IPS-20b (cell line): ENCODE results near the gene PLXNA4.

Experiments used
- H3K27ac ChIP-seq: one replicate; pipeline ENCODE4 v1.5.1; 2013; ENCODE audit warnings: low read length
- H3K27me3 ChIP-seq: 2 replicates; pipeline ENCODE4 v1.6.1; 2013; ENCODE audit warnings: mild to moderate bottlenecking, low read length, inconsistent platforms; ENCODE audit not compliant: insufficient read depth
- H3K36me3 ChIP-seq: 2 replicates; pipeline ENCODE4 v1.6.1; 2013; ENCODE audit warnings: low read depth, mild to moderate bottlenecking, inconsistent platforms, low read length, moderate library complexity; ENCODE audit not compliant: insufficient read depth
- H3K4me1 ChIP-seq: 2 replicates; pipeline ENCODE4 v1.6.1; 2013; ENCODE audit warnings: mild to moderate bottlenecking, control low read depth, inconsistent platforms, low read length, moderate library complexity; ENCODE audit not compliant: insufficient read depth
- H3K4me3 ChIP-seq: 2 replicates; pipeline ENCODE4 v1.5.1; 2013; ENCODE audit warnings: mild to moderate bottlenecking, low read length, inconsistent platforms
- H3K9ac ChIP-seq: 2 replicates; pipeline ENCODE4 v1.6.1; 2013; ENCODE audit warnings: low read depth, mild to moderate bottlenecking, inconsistent platforms, low read length, moderate library complexity
- H3K9me3 ChIP-seq: 2 replicates; pipeline ENCODE4 v1.6.1; 2013; ENCODE audit warnings: mild to moderate bottlenecking, low read depth, low read length, inconsistent platforms; ENCODE audit not compliant: insufficient read depth

Gene PLXNA4

GRCh38 chr7:132279718-132280117, 296.6 kb downstream of the PLXNA4 start:
- Histone ChIP-seq H3K36me3 (no peaks in the 10 kb centered on the region), H3K9me3 (no peaks in the 10 kb centered on the region), H3K4me3 (no peak overlapping the region), H3K27ac (no peak overlapping the region), H3K27me3 (no peaks in the 10 kb centered on the region), H3K9ac (no peak overlapping the region), H3K4me1 (peaks cover 9% of the 10 kb centered on the region; the same call in 1 of the 2 replicates)

- H3K27me3 ChIP-seq: 0 out of 2 replicates have a peak, but pooled peaks cover 4% of the 10 kb centered on the region
- H3K27ac ChIP-seq: no peak overlapping the region
- no peak overlapping the region for H3K4me3 ChIP-seq
- H3K9me3 ChIP-seq: no peaks in the 10 kb centered on the region
- no peaks in the 10 kb centered on the region for H3K36me3 ChIP-seq
- no peak overlapping the region for H3K9ac ChIP-seq
- peaks cover 9% of the 10 kb centered on the region; the same call in 1 of the 2 replicates for H3K4me1 ChIP-seq
Observed at GRCh38 chr7:132276976-132277725, 299.1 kb downstream of the PLXNA4 start.

GRCh38 chr7:132276234-132276630, 300.0 kb downstream of the PLXNA4 start:
- no peak overlapping the region for H3K4me3 ChIP-seq
- H3K27me3 ChIP-seq: peaks cover 10% of the 10 kb centered on the region; the same call in 1 of the 2 replicates
- H3K4me1 ChIP-seq: peaks cover 9% of the 10 kb centered on the region; the same call in 1 of the 2 replicates
- no peaks in the 10 kb centered on the region for H3K36me3 ChIP-seq
- no peak overlapping the region for H3K9ac ChIP-seq
- no peak overlapping the region for H3K27ac ChIP-seq
- no peaks in the 10 kb centered on the region for H3K9me3 ChIP-seq

GRCh38 chr7:132275416-132276233, 300.6 kb downstream of the PLXNA4 start:
- H3K27me3 ChIP-seq: peaks cover 10% of the 10 kb centered on the region; the same call in 1 of the 2 replicates
- peaks cover 9% of the 10 kb centered on the region; the same call in 1 of the 2 replicates for H3K4me1 ChIP-seq
- H3K27ac ChIP-seq: no peak overlapping the region
- no peak overlapping the region for H3K9ac ChIP-seq
- H3K4me3 ChIP-seq: no peak overlapping the region
- H3K36me3 ChIP-seq: no peaks in the 10 kb centered on the region
- H3K9me3 ChIP-seq: no peaks in the 10 kb centered on the region

GRCh38 chr7:132272763-132273371, 303.4 kb downstream of the PLXNA4 start:
- H3K4me1 ChIP-seq: peaks cover 9% of the 10 kb centered on the region; the same call in 1 of the 2 replicates
- no peaks in the 10 kb centered on the region for H3K36me3 ChIP-seq
- H3K27ac ChIP-seq: no peak overlapping the region
- H3K9me3 ChIP-seq: no peaks in the 10 kb centered on the region
- no peak overlapping the region for H3K9ac ChIP-seq
- peaks cover 10% of the 10 kb centered on the region; the same call in 1 of the 2 replicates for H3K27me3 ChIP-seq
- H3K4me3 ChIP-seq: no peak overlapping the region

- Histone ChIP-seq H3K9ac (no peak overlapping the region), H3K27me3 (peaks cover 10% of the 10 kb centered on the region; the same call in 1 of the 2 replicates), H3K4me3 (no peak overlapping the region)
Observed at GRCh38 chr7:132270517-132270916, 305.8 kb downstream of the PLXNA4 start.

GRCh38 chr7:132269718-132270117, 306.6 kb downstream of the PLXNA4 start:
- H3K36me3 ChIP-seq: no peaks in the 10 kb centered on the region

More at GRCh38 chr7:132270517-132270916, 305.8 kb downstream of the PLXNA4 start:
- H3K9me3 ChIP-seq: no peaks in the 10 kb centered on the region
- H3K27ac ChIP-seq: no peak overlapping the region
- no peaks in the 10 kb centered on the region for H3K36me3 ChIP-seq
- H3K4me1 ChIP-seq: peaks cover 4% of the 10 kb centered on the region; the same call in 1 of the 2 replicates

GRCh38 chr7:132263151-132263550, 313.1 kb downstream of the PLXNA4 start:
- no peaks in the 10 kb centered on the region for H3K4me1 ChIP-seq
- no peak overlapping the region for H3K27ac ChIP-seq
- no peaks in the 10 kb centered on the region for H3K9me3 ChIP-seq
- H3K27me3 ChIP-seq: no peaks in the 10 kb centered on the region; the same call in 1 of the 2 replicates
- no peaks in the 10 kb centered on the region for H3K36me3 ChIP-seq
- no peak overlapping the region for H3K4me3 ChIP-seq
- no peak overlapping the region for H3K9ac ChIP-seq

More at GRCh38 chr7:132269718-132270117, 306.6 kb downstream of the PLXNA4 start:
- Histone ChIP-seq H3K4me3 (no peak overlapping the region), H3K27ac (no peak overlapping the region), H3K27me3 (peaks cover 10% of the 10 kb centered on the region; the same call in 1 of the 2 replicates), H3K9ac (no peak overlapping the region), H3K4me1 (no peaks in the 10 kb centered on the region), H3K9me3 (no peaks in the 10 kb centered on the region)

- no peaks in the 10 kb centered on the region for H3K4me1 ChIP-seq
- H3K4me3 ChIP-seq: no peak overlapping the region
- no peaks in the 10 kb centered on the region for H3K9me3 ChIP-seq
- H3K27ac ChIP-seq: no peak overlapping the region
- H3K36me3 ChIP-seq: no peaks in the 10 kb centered on the region
- H3K9ac ChIP-seq: no peak overlapping the region
- H3K27me3 ChIP-seq: no peaks in the 10 kb centered on the region; the same call in 1 of the 2 replicates
Observed at GRCh38 chr7:132262160-132262470, 314.2 kb downstream of the PLXNA4 start.

GRCh38 chr7:132261327-132262159, 314.7 kb downstream of the PLXNA4 start:
- H3K27ac ChIP-seq: no peak overlapping the region
- no peak overlapping the region for H3K9ac ChIP-seq
- no peaks in the 10 kb centered on the region for H3K4me1 ChIP-seq
- no peaks in the 10 kb centered on the region for H3K9me3 ChIP-seq
- no peak overlapping the region for H3K4me3 ChIP-seq
- H3K27me3 ChIP-seq: no peaks in the 10 kb centered on the region; the same call in 1 of the 2 replicates
- H3K36me3 ChIP-seq: no peaks in the 10 kb centered on the region

GRCh38 chr7:132258231-132258630, 318.0 kb downstream of the PLXNA4 start:
- H3K9ac ChIP-seq: no peak overlapping the region
- no peaks in the 10 kb centered on the region; the same call in 1 of the 2 replicates for H3K27me3 ChIP-seq
- H3K9me3 ChIP-seq: no peaks in the 10 kb centered on the region
- H3K4me1 ChIP-seq: no peaks in the 10 kb centered on the region
- H3K4me3 ChIP-seq: no peak overlapping the region
- H3K36me3 ChIP-seq: no peaks in the 10 kb centered on the region
- no peak overlapping the region for H3K27ac ChIP-seq
